Mucosa of descending colon (tissue), 3 donors: Measurements from ENCODE around the gene DNAL1. TPM values are rescaled to one million over a fixed set of nuclear protein-coding genes. Genes with fewer than 3 reads are reported as not detected.

Experiments
- ATAC-seq: fragments of 200-7000 bp; cut with Tn5 transposase; one replicate; pipeline ENCODE4 v1.9.1; 2020; ENCODE audit warnings: mild to moderate bottlenecking, moderate library complexity
- DNase-seq, 3 donors: peaks; one replicate each; pipeline ENCODE4 v3.0.0-alpha.2; 2020
- H3K36me3 ChIP-seq: fragments of 200-600 bp; one replicate; pipeline ENCODE4 v1.8.0; 2021; ENCODE audit warnings: low read depth, mild to moderate bottlenecking
- H3K4me1 ChIP-seq: fragments of 200-600 bp; one replicate; pipeline ENCODE4 v1.8.0; 2021; ENCODE audit warnings: low read depth, mild to moderate bottlenecking
- H3K4me3 ChIP-seq: fragments of 200-600 bp; one replicate; pipeline ENCODE4 v1.8.0; 2021; ENCODE audit warnings: mild to moderate bottlenecking
- H3K9me3 ChIP-seq: fragments of 200-600 bp; one replicate; pipeline ENCODE4 v1.8.0; 2021; ENCODE audit warnings: mild to moderate bottlenecking
- CTCF ChIP-seq: fragments of 200-600 bp; IDR thresholded peaks from one replicate; pipeline ENCODE4 v1.8.0; 2022; ENCODE audit warnings: antibody characterized with exemption, mild to moderate bottlenecking
- intact Hi-C, 2 donors: fragments of 100-400 bp; cut with DNase I in 1 of 2; cut with micrococcal nuclease in 1 of 2; formaldehyde crosslinking; loops; one replicate each; pipeline versions ENCODE4 v1.11.0 to v1.11.1; 2022; cut with DNase I, micrococcal nuclease
- total RNA-seq, 3 donors: library from RNA; stranded (reverse); fragmentation: NEBNext Ultra II Directional in 2 of 3; extraction: Animal tissue kit (Norgen Biotek cat#: 25700) in 2 of 3; gene quantifications; one replicate each; pipeline versions ENCODE4 v1.2.1 to v1.2.4, GENCODE V29; 2021 to 2023
- donor health status: DM: no; HTN: no; CAD: no; lungs with moderate emphysema.
- donor health status: DM: no; HTN: no; CAD: no.
- donor health status: DM: no; HTN: yes; CAD: no.

DNAL1 gene
- total RNA-seq, 3 donors from 2014 or later = 7.0 to 18.9 (median 7.6) TPM

GRCh38 chr14:73661872-73662271, 17.1 kb downstream of the DNAL1 start:
- DNase-seq (no peak), ATAC-seq (no peak)
- no peaks in the 10 kb centered on the region for H3K36me3 ChIP-seq
- H3K4me3 ChIP-seq = no peak overlapping the region
- intact Hi-C loops = no loop called here
- H3K4me1 ChIP-seq = no peaks in the 10 kb centered on the region
- TF ChIP-seq CTCF = no peak
- H3K9me3 ChIP-seq = no peaks in the 10 kb centered on the region

- ATAC-seq (peak; percentile 90), DNase-seq (no peak)
- H3K4me3 ChIP-seq = no peak overlapping the region
- no peaks in the 10 kb centered on the region for H3K36me3 ChIP-seq
- intact Hi-C loops = no loop called here
- H3K9me3 ChIP-seq = no peaks in the 10 kb centered on the region
- H3K4me1 ChIP-seq = no peaks in the 10 kb centered on the region
- TF ChIP-seq CTCF = no peak
Measured at GRCh38 chr14:73662487-73662943, 17.7 kb downstream of the DNAL1 start.

- Histone ChIP-seq H3K36me3 (no peaks in the 10 kb centered on the region), H3K4me3 (no peak overlapping the region), H3K4me1 (no peaks in the 10 kb centered on the region), H3K9me3 (no peaks in the 10 kb centered on the region)
- ATAC-seq (no peak), DNase-seq (no peak)
- TF ChIP-seq CTCF = no peak
- intact Hi-C loops = no loop called here
Measured at GRCh38 chr14:73663548-73664212, 18.9 kb downstream of the DNAL1 start.

GRCh38 chr14:73665130-73665529, 20.3 kb downstream of the DNAL1 start:
- no peaks in the 10 kb centered on the region for H3K4me1 ChIP-seq
- intact Hi-C loops = no loop called here
- ATAC-seq (no peak), DNase-seq (no peak)
- no peaks in the 10 kb centered on the region for H3K36me3 ChIP-seq
- H3K9me3 ChIP-seq = no peaks in the 10 kb centered on the region
- TF ChIP-seq CTCF = no peak
- no peak overlapping the region for H3K4me3 ChIP-seq

- no peak for TF ChIP-seq CTCF
- H3K4me1 ChIP-seq = no peaks in the 10 kb centered on the region
- no peak for DNase-seq
Measured at GRCh38 chr14:73666583-73666982, 21.8 kb downstream of the DNAL1 start.

More at GRCh38 chr14:73666583-73666982, 21.8 kb downstream of the DNAL1 start:
- intact Hi-C loops = no loop called here
- Histone ChIP-seq H3K9me3 (no peaks in the 10 kb centered on the region), H3K36me3 (no peaks in the 10 kb centered on the region), H3K4me3 (no peak overlapping the region)
- no peak for ATAC-seq
